Measurements from ENCODE around the gene C4orf54. TPM values are rescaled to one million over a fixed set of nuclear protein-coding genes. Genes with fewer than 3 reads are reported as not detected.

The C4orf54 gene
- total RNA-seq, 4 donors from 2014 or later: under 0.01 TPM; not detected in 3

GRCh38 chr4:99653916-99654315, 3.7 kb downstream of the C4orf54 start:
- no peak for TF ChIP-seq CTCF (IDR thresholded peaks at IDR 0.05; ENCODE audit: low read depth)

- TF ChIP-seq CTCF (IDR thresholded peaks at IDR 0.05; ENCODE audit: low read depth): no peak
Measured at GRCh38 chr4:99652596-99653436, 4.8 kb downstream of the C4orf54 start.

- no peak for TF ChIP-seq CTCF (IDR thresholded peaks at IDR 0.05; ENCODE audit: low read depth)
Measured at GRCh38 chr4:99651811-99652485, 5.7 kb downstream of the C4orf54 start.

DNA sequence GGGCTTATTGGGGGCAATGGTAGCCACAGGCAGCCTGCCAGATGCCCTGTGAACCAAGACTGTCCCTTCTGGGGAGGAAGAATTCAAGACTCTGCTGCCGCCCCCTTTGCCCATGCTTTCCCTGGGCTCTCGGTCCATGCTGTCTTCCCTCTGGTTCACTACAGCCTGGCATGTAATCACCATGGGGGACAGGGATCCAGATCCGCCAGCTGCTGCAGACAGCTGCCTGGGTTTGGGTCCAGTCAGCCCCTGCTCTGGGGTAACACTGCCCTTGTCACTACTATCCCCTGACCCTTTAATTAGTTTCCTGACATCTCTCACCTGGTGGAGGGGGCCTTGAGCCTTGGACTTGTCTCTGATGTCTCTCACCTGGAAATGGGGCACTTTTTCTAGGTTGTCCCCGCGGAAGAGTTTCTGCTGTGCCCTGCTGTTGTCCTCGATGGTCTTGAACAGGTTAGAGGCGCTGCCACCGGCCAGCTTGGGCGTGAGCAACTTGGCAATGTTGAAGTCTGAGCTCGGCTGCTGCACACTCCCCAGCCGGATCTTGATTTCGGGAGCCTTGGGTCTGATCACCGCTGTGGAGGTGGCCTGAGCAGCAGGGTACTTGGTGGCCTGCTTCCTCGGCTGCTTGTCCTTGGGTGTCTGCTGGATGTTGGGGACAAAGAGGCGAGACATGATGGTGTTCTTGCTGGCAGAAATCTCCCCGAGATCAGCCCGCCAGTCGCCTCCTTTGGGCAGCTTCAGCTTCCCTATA, 6.4 kb downstream of the C4orf54 start:
- no peak for TF ChIP-seq CTCF (IDR thresholded peaks at IDR 0.05; ENCODE audit: low read depth)

- no peak for TF ChIP-seq CTCF (IDR thresholded peaks at IDR 0.05; ENCODE audit: low read depth)
Measured at GRCh38 chr4:99649778-99650177, 7.8 kb downstream of the C4orf54 start.

DNA sequence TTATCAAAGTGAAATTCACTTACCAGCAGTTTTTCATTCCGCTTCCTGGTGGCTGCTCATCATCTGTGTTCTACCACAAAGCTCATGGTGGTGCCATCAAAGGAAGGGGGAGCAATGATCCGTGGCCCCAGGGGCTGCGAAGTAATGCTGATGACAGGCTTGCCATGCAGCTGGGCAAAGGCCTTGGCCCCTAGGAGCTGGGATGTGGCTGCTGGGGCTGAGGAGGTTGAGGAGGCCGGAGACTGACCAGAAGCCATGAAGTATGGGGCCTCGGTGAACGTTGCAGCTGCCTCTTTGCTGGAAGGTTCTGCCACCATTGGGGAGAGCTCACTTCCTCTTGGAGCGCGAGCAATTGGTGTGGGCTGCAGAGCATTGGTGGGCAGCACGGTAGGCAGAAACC, 8.4 kb downstream of the C4orf54 start:
- TF ChIP-seq CTCF (IDR thresholded peaks at IDR 0.05; ENCODE audit: low read depth): no peak

GRCh38 chr4:99648321-99648720, 9.3 kb downstream of the C4orf54 start:
- TF ChIP-seq CTCF (IDR thresholded peaks at IDR 0.05; ENCODE audit: low read depth): no peak
